Lower leg skin (tissue), 3 donors: ENCODE measurements around the gene ABCC8.

Experiments
- POLR2A ChIP-seq, 2 donors: fragments of 450-650 bp; IDR thresholded peaks; one replicate each; pipeline ENCODE4 v1.6.1; 2016 to 2017; ENCODE audit warnings: antibody characterized with exemption in 2 of 2, mild to moderate bottlenecking in 1 of 2, moderate library complexity in 1 of 2
- TF ChIP-seq, protein P1 (sequence below), 3 donors: fragments of 450-650 bp; IDR thresholded peaks; one replicate each; pipeline ENCODE4 v1.5.1; 2016; ENCODE audit warnings: antibody characterized with exemption in 3 of 3, mild to moderate bottlenecking in 3 of 3, moderate library complexity in 2 of 3

GRCh38 chr11:17421781-17422180, 54.9 kb downstream of the ABCC8 start:
- TF ChIP-seq, protein P1, sequence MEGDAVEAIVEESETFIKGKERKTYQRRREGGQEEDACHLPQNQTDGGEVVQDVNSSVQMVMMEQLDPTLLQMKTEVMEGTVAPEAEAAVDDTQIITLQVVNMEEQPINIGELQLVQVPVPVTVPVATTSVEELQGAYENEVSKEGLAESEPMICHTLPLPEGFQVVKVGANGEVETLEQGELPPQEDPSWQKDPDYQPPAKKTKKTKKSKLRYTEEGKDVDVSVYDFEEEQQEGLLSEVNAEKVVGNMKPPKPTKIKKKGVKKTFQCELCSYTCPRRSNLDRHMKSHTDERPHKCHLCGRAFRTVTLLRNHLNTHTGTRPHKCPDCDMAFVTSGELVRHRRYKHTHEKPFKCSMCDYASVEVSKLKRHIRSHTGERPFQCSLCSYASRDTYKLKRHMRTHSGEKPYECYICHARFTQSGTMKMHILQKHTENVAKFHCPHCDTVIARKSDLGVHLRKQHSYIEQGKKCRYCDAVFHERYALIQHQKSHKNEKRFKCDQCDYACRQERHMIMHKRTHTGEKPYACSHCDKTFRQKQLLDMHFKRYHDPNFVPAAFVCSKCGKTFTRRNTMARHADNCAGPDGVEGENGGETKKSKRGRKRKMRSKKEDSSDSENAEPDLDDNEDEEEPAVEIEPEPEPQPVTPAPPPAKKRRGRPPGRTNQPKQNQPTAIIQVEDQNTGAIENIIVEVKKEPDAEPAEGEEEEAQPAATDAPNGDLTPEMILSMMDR (IDR thresholded peaks at IDR 0.05) = no peak
- no peak for TF ChIP-seq POLR2A (IDR thresholded peaks at IDR 0.05)
